Femur (tissue), 1 donor: Measurements from ENCODE around the gene CLMN.

ENCODE experiments used
- DNase-seq: peaks from one replicate; pipeline ENCODE4 v3.0.0-alpha.2; 2017

The CLMN gene

DNA sequence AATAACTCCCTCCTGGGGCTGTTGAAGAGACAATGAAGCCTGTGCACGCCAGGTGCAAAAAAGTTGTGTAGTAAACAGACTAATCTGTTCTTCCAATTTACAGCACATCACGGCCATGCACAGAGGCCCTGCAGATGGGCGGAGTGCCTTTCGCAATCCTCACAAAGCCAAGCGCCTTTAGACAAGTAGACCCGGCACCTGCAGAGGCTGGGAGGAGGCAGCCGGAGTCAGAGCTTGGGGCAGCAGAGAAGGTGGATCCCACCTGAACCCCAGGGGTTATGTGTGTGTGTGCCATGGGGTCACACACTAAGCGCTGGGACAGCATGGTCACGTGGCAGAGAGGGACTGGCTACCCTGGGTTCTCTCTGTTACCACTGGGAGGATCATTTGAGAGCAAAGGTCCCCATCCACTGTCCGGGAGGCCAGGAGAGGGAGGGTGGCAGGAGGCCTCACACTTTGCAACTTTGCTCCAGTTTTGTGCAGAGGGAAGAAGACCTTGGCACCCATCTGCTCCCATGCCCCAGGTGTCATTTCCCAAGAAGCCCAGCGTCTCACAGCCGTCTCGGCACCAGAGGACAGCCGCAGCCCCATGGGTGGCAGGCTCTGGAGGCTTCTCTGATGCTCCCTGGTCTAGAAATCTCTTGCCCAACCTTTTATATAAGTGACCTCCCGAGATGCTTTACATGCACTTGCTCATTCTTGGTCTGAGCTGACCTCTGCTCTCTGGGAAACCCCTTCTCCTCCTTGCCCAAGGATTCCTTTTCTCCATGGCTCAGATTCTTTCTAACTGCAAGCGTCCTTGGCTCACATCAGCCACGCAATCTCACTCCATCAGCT, 82.4 kb downstream of the CLMN start:
- DNase-seq, result no peak

GRCh38 chr14:95236221-95236620, 83.5 kb downstream of the CLMN start:
- DNase-seq, result no peak

GRCh38 chr14:95235767-95236166, 83.9 kb downstream of the CLMN start:
- DNase-seq, result no peak

GRCh38 chr14:95235351-95235750, 84.4 kb downstream of the CLMN start:
- DNase-seq, result no peak

- DNase-seq, result no peak
These were observed 85.3 kb downstream of the CLMN start for GRCh38 chr14:95234426-95234825.

GRCh38 chr14:95233702-95234241, 85.9 kb downstream of the CLMN start:
- DNase-seq, result no peak

- DNase-seq, result no peak
These were observed 86.7 kb downstream of the CLMN start for GRCh38 chr14:95232894-95233584.

GRCh38 chr14:95231966-95232633, 87.6 kb downstream of the CLMN start:
- no peak for DNase-seq

GRCh38 chr14:95229749-95230148, 90.0 kb downstream of the CLMN start:
- no peak for DNase-seq

- no peak for DNase-seq
These were observed 91.5 kb downstream of the CLMN start for GRCh38 chr14:95228240-95228639.

DNA sequence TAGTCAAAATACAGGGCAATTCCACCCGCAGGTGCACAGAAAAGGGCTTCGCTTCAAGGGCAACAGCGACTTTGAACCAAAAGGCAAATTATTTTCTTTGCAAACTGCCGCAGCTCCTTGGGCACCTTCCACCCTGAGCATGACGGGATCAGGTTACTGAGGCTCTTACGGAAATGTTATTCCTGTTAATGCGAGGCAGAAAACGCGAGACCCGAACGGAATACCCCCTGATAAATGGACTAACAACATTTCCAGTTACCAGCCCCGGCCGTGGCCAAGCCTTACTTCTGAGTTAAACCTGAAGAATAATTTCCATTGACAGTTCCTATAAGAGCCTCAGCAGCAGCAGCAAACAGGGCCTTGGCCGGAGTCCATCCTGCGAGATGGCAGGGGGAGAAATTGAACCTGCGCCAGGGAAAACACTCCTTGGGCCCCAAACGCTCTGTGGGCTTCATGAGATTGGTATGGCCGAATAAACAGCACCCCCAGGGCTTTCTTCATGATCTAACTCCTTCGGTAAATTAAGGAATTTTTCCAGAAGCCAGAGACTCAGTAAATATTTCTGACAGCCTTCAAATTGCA, 92.3 kb downstream of the CLMN start:
- DNase-seq, result peak; percentile 73

DNA sequence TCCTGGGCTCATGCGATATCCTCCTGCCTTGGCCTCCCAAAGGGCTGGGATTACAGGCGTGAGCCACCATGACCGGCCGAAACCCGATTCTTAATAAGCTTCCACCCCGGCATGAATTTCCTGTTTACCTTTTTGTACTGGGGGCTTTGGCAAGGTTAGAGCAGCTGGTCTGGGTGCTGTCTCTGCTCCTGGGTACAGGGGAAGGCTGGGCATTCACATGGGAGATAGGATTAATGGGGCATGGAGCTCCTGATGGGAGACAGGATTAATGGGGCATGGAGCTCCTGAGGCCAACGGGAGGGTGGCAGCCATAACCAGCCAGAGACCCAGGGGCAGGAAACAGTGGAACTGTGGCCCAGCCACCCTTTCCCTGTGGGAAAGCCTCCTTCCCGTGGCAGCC, 92.9 kb downstream of the CLMN start:
- no peak for DNase-seq

DNA sequence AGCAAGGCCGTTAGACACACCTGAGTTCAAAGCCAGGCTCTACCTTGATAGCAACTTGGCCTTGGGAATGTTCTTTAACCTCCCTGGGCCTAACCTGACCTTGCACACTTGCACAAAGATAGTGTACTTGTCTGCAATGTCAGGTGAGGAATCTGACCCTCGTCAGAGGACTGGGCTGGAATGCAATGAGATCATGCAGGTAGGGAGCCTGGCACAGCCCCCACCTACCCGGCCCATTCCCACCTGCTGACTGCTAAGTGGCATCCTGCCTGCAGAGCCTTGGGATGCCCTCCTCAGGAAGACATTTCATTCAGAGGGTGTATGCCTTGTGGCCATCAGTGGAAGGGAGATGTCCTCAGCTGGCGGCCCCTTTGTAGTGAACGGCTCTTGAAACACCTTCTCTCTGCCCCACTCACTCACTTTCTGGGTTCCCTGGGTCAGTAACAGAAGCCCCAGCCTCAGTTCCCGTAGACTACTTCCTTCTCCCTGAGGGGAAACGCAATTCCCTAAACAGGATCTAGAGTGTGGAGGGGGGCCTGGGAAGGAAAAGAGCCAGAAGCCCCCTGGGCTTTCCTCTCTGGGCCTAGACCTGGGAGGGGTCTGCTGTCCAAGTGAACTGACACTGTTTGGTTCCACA, 94.3 kb downstream of the CLMN start:
- DNase-seq, result no peak

GRCh38 chr14:95222870-95223398, 96.8 kb downstream of the CLMN start:
- no peak for DNase-seq

DNA sequence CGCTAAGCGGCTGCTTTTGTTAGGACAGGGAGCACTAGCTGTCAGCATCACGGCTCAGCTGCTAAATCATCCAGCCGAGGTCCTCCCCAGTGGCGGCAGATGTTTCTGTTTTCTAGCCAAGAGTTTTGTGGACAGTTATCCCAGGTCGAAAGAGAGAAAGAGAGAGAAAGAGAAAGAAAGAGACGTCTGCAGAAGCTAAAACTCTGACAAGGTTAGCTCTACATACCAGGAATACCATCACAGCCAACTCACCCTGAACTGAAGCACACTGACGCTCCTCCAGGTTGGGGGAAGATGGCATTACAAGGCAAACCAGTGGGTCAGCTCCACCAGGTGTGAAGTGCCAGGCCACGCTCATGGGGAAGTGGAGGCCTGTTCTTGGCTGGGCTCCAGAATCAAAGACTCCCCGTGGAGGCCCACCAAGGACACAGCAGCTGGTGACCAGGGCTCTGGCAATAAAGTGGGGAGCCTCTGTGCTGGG, 97.5 kb downstream of the CLMN start:
- DNase-seq, result peak; percentile 81

GRCh38 chr14:95221531-95221930, 98.2 kb downstream of the CLMN start:
- DNase-seq, result no peak

GRCh38 chr14:95220663-95221231, 99.0 kb downstream of the CLMN start:
- no peak for DNase-seq

DNA sequence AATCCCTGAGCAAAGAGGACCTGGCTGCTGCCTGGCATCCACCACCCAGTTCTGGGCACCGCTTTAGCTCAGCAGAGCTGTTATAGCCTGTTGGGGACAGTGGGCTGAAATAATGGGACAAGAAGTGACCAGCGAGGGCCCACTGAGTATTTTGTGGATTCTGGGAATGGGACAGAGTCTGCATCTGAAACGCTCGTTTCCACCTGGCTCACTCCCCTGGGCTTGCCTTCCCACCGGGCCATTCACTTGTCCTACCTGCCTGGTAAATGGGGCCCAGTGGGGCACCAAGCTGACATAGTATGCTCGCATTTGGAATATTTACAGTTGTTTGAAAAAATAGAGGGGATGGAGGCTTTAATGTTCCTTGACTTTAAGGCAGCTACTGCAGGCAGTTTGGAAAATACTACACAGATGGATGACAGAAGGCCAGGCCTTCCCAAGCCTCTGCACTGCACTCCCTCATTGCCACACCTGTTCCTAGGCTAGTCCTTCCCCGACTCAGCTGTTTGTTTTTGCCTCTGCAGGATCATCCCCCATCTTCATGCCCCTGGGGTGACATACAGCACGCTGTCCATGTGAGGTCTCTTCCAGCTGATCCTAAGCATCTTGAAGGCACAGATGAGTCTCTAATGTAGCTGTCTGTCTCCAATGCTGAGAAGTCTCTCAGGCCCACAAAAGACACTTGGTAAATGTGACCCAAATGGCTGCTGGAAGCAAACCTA, 101.1 kb downstream of the CLMN start:
- DNase-seq, result no peak

GRCh38 chr14:95218006-95218405, 101.7 kb downstream of the CLMN start:
- DNase-seq, result no peak

DNA sequence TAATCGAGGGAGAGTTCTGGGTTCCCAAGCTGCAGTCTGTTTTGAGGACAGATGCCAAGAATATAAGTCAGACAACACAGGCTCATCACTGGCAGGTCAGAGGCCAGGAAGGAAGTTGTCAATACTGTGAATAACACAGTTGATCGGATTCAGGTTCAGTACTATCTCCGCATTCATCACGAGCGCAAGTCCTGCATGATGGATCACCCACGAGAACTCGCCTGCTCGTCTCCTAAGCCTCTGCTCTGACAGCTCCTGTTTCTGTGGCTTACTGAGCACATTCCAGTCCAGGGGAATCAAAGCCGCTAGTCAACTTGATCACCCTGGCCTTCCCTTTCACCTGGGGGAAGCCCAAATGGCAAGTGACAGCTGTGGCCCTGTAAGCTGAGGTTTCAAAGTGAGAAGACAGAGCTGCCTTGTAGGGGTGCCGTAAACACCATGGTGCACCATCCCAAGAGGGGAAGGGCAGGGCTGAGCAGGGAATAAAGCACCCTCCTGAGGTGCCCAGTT, 102.3 kb downstream of the CLMN start:
- DNase-seq, result no peak

DNA sequence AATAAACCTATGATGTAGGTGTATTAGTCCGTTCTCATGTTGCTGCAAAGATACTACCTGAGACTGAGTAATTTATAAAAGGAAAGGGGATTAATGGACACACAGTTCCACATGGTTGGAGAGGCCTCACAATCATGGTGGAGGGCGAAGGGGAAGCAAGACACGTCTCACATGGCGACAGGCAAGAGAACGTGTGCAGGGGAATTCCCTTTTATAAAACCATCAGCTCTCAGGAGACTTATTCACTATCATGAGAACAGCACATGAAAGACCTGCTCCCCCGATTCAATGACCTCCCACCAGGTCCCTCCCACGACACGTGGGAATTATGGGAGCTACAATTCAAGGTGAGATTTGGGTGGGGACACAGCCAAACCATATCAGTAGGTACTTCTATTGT, 103.7 kb downstream of the CLMN start:
- no peak for DNase-seq
